Nephron (organoid): ENCODE results near the gene LRRC8D.

Source experiments
- H3K27ac Mint-ChIP-seq, 3 experiments: 2 replicates each; pipeline ENCODE4 v1.8.0; 2020; ENCODE audit warnings: mixed read lengths in 3 of 3, mild to moderate bottlenecking in 2 of 3, moderate library complexity in 1 of 3
- H3K27me3 Mint-ChIP-seq: 2 replicates; pipeline ENCODE4 v1.8.0; 2021; ENCODE audit warnings: low read depth, mild to moderate bottlenecking, moderate library complexity, mixed read lengths
- H3K36me3 Mint-ChIP-seq: 2 replicates; pipeline ENCODE4 v1.8.0; 2020; ENCODE audit warnings: low read depth, mixed read lengths
- H3K4me1 Mint-ChIP-seq: 2 replicates; pipeline ENCODE4 v1.8.0; 2020; ENCODE audit warnings: mixed read lengths
- H3K4me3 Mint-ChIP-seq, 3 experiments: 2 replicates each; pipeline ENCODE4 v1.8.0; 2020; ENCODE audit warnings: mild to moderate bottlenecking in 3 of 3, mixed read lengths in 3 of 3, moderate library complexity in 2 of 3
- H3K9me3 Mint-ChIP-seq: 2 replicates; pipeline ENCODE4 v1.8.0; 2020; ENCODE audit warnings: mixed read lengths
- CTCF ChIP-seq, 3 experiments: fragments of 200-600 bp; sonication (generic); IDR thresholded peaks; one replicate each; pipeline ENCODE4 v1.5.0; 2021; ENCODE audit warnings: antibody characterized with exemption in 3 of 3; ENCODE audit not compliant: unreplicated experiment in 3 of 3

LRRC8D gene

DNA sequence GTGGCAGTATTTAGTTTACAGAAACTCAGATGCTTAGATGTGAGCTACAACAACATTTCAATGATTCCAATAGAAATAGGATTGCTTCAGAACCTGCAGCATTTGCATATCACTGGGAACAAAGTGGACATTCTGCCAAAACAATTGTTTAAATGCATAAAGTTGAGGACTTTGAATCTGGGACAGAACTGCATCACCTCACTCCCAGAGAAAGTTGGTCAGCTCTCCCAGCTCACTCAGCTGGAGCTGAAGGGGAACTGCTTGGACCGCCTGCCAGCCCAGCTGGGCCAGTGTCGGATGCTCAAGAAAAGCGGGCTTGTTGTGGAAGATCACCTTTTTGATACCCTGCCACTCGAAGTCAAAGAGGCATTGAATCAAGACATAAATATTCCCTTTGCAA lies 114.4 kb downstream of the LRRC8D start:
- peaks cover 11% of the 10 kb centered on the region for H3K4me1 Mint-ChIP-seq

DNA sequence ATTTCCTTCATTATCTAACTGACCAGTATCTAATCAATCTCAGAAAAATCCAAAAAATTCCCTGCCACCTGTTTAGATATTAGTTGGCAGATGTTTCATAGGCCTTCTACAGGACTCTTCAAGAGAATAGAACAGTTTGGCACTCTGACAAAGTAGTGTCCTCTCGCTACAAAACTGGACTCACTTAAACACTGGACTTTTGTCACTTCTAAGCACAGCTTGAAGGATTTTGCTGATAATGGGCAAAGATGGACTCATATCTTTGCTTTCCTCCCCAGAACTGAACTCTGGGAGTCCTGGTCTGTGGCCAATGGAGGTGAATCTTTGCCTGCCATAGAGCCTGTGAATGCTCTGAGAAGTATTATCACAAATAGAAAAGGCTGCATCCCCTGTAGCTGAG lies 115.9 kb downstream of the LRRC8D start:
- no peaks in the 10 kb centered on the region for H3K9me3 Mint-ChIP-seq
- no peaks in the 10 kb centered on the region for H3K27me3 Mint-ChIP-seq
- H3K27ac Mint-ChIP-seq, result no peak overlapping the region
- no peak for TF ChIP-seq CTCF (IDR thresholded peaks at IDR 0.05; ENCODE audit: unreplicated experiment in 3 of 3)
- H3K4me3 Mint-ChIP-seq, result no peak overlapping the region
- H3K36me3 Mint-ChIP-seq, result peaks cover 42% of the 10 kb centered on the region
- peaks cover 11% of the 10 kb centered on the region for H3K4me1 Mint-ChIP-seq

More for the DNA sequence above, 114.4 kb downstream of the LRRC8D start:
- H3K9me3 Mint-ChIP-seq, result no peaks in the 10 kb centered on the region
- no peak for TF ChIP-seq CTCF (IDR thresholded peaks at IDR 0.05; ENCODE audit: unreplicated experiment in 3 of 3)
- H3K36me3 Mint-ChIP-seq, result peaks cover 46% of the 10 kb centered on the region
- no peak overlapping the region for H3K27ac Mint-ChIP-seq
- no peaks in the 10 kb centered on the region for H3K27me3 Mint-ChIP-seq
- no peak overlapping the region for H3K4me3 Mint-ChIP-seq

DNA sequence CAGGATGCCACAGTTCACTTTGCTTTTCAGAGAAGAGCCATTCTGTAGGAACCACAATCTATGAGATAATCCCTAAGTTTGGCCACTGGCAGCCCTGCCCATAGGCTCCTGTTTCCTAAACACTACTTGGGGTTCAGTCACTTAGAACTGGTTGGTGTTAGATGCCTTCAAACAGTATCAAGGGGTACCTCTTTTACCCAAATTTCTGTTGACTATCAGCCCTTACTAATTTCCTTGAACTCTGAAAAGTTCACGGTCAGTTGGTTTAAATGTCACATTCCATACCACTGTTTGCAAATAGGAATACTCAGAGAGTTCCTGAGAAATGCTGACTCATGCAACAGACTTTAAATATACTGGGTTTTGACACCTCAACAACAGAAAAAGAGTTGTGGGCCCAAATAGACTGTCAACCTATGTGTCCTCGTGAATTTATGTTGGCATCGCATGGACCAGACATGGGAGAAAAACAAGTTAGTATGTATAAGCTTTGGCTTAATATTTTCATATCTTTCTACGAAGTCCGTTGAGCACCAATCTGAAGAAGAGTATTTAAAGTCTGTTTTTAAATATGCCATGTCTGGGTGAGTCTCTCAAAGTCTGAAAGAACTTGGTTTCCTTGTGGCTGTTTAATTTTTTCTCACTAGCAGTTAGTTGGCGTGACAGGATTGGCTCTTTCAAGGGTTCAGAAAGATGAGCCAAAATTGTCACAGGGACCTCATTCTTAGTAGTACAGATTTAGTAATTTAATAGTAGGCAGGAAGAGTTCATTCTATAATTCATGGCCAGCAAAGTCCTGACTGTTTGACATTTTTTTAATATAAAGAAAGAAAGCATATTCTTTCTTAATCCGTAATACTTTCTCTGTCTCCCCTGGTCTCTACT lies 117.6 kb downstream of the LRRC8D start:
- no peak for TF ChIP-seq CTCF (IDR thresholded peaks at IDR 0.05; ENCODE audit: unreplicated experiment in 3 of 3)
- H3K4me3 Mint-ChIP-seq, result no peak overlapping the region
- H3K27ac Mint-ChIP-seq, result peak overlapping the region in 2 of 3 experiments; percentile 42 to 77
- H3K4me1 Mint-ChIP-seq, result peaks cover 16% of the 10 kb centered on the region
- H3K9me3 Mint-ChIP-seq, result no peaks in the 10 kb centered on the region
- H3K36me3 Mint-ChIP-seq, result peaks cover 28% of the 10 kb centered on the region
- no peaks in the 10 kb centered on the region for H3K27me3 Mint-ChIP-seq

- H3K27ac Mint-ChIP-seq, result peak overlapping the region in 2 of 3 experiments; percentile 42 to 77
- H3K9me3 Mint-ChIP-seq, result no peaks in the 10 kb centered on the region
- peaks cover 23% of the 10 kb centered on the region for H3K4me1 Mint-ChIP-seq
- H3K36me3 Mint-ChIP-seq, result peaks cover 21% of the 10 kb centered on the region
- no peak overlapping the region for H3K4me3 Mint-ChIP-seq
- H3K27me3 Mint-ChIP-seq, result no peaks in the 10 kb centered on the region
- TF ChIP-seq CTCF (IDR thresholded peaks at IDR 0.05; ENCODE audit: unreplicated experiment in 3 of 3), result no peak
Measured at GRCh38 chr1:89939059-89939570, 118.3 kb downstream of the LRRC8D start.

DNA sequence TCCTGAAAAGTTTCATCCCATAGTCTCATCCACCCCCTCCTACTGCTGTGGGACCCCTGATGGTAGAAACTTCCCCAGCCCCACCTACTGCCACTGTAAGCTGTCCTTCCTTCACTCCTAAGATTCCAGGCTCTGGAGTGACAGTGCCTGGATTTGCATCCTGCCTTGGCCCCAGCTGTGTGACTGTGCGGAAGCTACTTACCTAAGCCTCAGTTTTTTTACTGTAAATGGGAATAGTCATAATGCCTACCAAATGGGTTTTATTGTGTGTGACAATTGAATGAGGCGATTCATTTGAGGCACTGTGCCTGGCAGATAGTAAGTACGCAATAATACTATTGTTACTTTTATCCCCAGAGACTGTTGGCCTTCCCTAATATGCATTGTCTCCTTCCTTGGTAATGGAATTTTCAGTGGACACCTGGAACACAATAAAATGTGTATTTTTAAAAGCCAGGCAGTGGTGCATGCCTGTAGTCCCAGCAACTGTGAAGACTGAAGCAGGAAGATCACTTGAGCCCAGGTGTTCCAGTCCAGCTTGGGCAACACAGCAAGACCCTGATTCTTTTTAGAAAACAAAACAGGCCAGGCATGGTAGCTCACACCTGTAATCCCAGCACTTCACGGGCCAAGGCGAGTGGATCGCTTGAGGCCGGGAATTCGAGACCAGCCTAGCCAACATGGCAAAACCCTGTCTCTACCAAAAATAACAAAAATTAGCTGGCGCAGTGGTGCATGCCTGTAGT lies 119.0 kb downstream of the LRRC8D start:
- TF ChIP-seq CTCF (IDR thresholded peaks at IDR 0.05; ENCODE audit: unreplicated experiment in 3 of 3), result no peak
- peak overlapping the region in 1 of 3 experiments; percentile 35 for H3K27ac Mint-ChIP-seq
- no peaks in the 10 kb centered on the region for H3K9me3 Mint-ChIP-seq
- no peak overlapping the region for H3K4me3 Mint-ChIP-seq
- no peaks in the 10 kb centered on the region for H3K27me3 Mint-ChIP-seq
- peaks cover 14% of the 10 kb centered on the region for H3K36me3 Mint-ChIP-seq
- H3K4me1 Mint-ChIP-seq, result peaks cover 23% of the 10 kb centered on the region
